Transverse colon (tissue), 4 donors: ENCODE measurements around the gene CPOX.

Source experiments
- CTCF ChIP-seq, 5 experiments: fragments of 200-600 bp in 3 of 5; fragments of 450-650 bp in 2 of 5; sonication (generic) in 3 of 5; IDR thresholded peaks; 1 replicate in 2 of 5; 2 replicates in 3 of 5; pipeline ENCODE4 v1.5.1; 2016 to 2017; ENCODE audit warnings: antibody characterized with exemption in 5 of 5, inconsistent platforms in 3 of 5, mild to moderate bottlenecking in 2 of 5, moderate library complexity in 1 of 5
- EP300 ChIP-seq: sonication (generic); formaldehyde crosslinking; IDR thresholded peaks from one replicate; pipeline ENCODE4 v1.6.1; 2017; ENCODE audit warnings: antibody characterized with exemption, low read depth
- POLR2A ChIP-seq: fragments of 450-650 bp; IDR thresholded peaks from one replicate; pipeline ENCODE4 v1.6.1; 2016; ENCODE audit warnings: antibody characterized with exemption, mild to moderate bottlenecking, moderate library complexity
- POLR2AphosphoS5 ChIP-seq, 3 donors: sonication (generic); formaldehyde crosslinking; IDR thresholded peaks; one replicate each; pipeline ENCODE4 v1.6.1; 2016; ENCODE audit warnings: antibody characterized with exemption in 3 of 3

GRCh38 chr3:98588065-98588464 is 5.3 kb downstream of the CPOX start:
- TF ChIP-seq CTCF (IDR thresholded peaks at IDR 0.05): peak in 1 of 5 experiments; percentile 5
- no peak for TF ChIP-seq EP300
- no peak for TF ChIP-seq POLR2A
- TF ChIP-seq POLR2AphosphoS5 (IDR thresholded peaks at IDR 0.05): no peak
